HG02870 (cell line): ENCODE measurements around the gene EIF4E1B.

Experiments
- ATAC-seq: cut with Tn5 transposase; IDR thresholded peaks from one replicate; pipeline ENCODE4 v1.9.1; 2021; ENCODE audit warnings: mild to moderate bottlenecking, moderate library complexity; ENCODE audit not compliant: unreplicated experiment

The EIF4E1B gene

GRCh38 chr5:176625966-176626875, 4.3 kb upstream of the EIF4E1B start:
- no peak for ATAC-seq

- no peak for ATAC-seq
These were observed 3.6 kb upstream of the EIF4E1B start for GRCh38 chr5:176626876-176627236.

GRCh38 chr5:176627582-176627981, 2.9 kb upstream of the EIF4E1B start:
- ATAC-seq: no peak

GRCh38 chr5:176628406-176629228, 1.9 kb upstream of the EIF4E1B start:
- ATAC-seq: no peak

GRCh38 chr5:176629317-176629852, 1.1 kb upstream of the EIF4E1B start:
- ATAC-seq: no peak

GRCh38 chr5:176630681-176631222, 277 bp downstream of the EIF4E1B start:
- no peak for ATAC-seq

- no peak for ATAC-seq
These were observed 1.1 kb downstream of the EIF4E1B start for GRCh38 chr5:176631383-176632200.

- ATAC-seq: no peak
These were observed 2.3 kb downstream of the EIF4E1B start for GRCh38 chr5:176632745-176633144.

GRCh38 chr5:176633598-176633997, 3.1 kb downstream of the EIF4E1B start:
- ATAC-seq: no peak

GRCh38 chr5:176636426-176636825, 6.0 kb downstream of the EIF4E1B start:
- ATAC-seq: no peak

GRCh38 chr5:176637556-176637955, 7.1 kb downstream of the EIF4E1B start:
- ATAC-seq: no peak

- ATAC-seq: no peak
These were observed 8.0 kb downstream of the EIF4E1B start for GRCh38 chr5:176638437-176638836.

GRCh38 chr5:176639208-176639607, 8.7 kb downstream of the EIF4E1B start:
- no peak for ATAC-seq

- no peak for ATAC-seq
These were observed 9.5 kb downstream of the EIF4E1B start for GRCh38 chr5:176639981-176640380.

- no peak for ATAC-seq
These were observed 10.1 kb downstream of the EIF4E1B start for GRCh38 chr5:176640616-176641015.

- ATAC-seq: no peak
These were observed 12.4 kb downstream of the EIF4E1B start for GRCh38 chr5:176642675-176643490.

- no peak for ATAC-seq
These were observed 13.2 kb downstream of the EIF4E1B start for GRCh38 chr5:176643491-176644219.

- no peak for ATAC-seq
These were observed 13.8 kb downstream of the EIF4E1B start for GRCh38 chr5:176644294-176644693.
